AG04450 (cell line): Measurements from ENCODE around the gene FAM83C. TPM values are rescaled to one million over a fixed set of nuclear protein-coding genes. Genes with fewer than 3 reads are reported as not detected.

Experiments used
- CTCF ChIA-PET: fragments of 300-600, 350-600 bp; formaldehyde crosslinking; extraction: SDS; loops from one replicate; lab custom pipeline; 2022; ENCODE audit warnings: antibody characterized with exemption, inconsistent platforms; lab: Charles Lee
- POLR2A ChIA-PET: fragments of 350-600 bp; formaldehyde crosslinking; extraction: SDS; loops from one replicate; lab custom pipeline; 2021; ENCODE audit warnings: antibody characterized with exemption, inconsistent platforms; lab: Yijun Ruan, JAX
- DNase-seq: peaks from one replicate; pipeline ENCODE4 v3.0.0-alpha.2; 2011; ENCODE audit warnings: low read depth, low spot score
- H3K27ac ChIP-seq: one replicate; pipeline ENCODE4 v1.5.1; 2012; ENCODE audit warnings: low read depth, low read length, control low read depth
- H3K27me3 ChIP-seq: one replicate; pipeline ENCODE4 v1.6.0; 2012; ENCODE audit warnings: low read length; ENCODE audit not compliant: control insufficient read depth, insufficient read depth
- H3K4me3 ChIP-seq: 2 replicates; pipeline ENCODE4 v1.5.1; 2011; ENCODE audit warnings: mild to moderate bottlenecking, low read depth, low read length, control low read depth
- H3K9me3 ChIP-seq: 2 replicates; pipeline ENCODE4 v1.5.1; 2012; ENCODE audit warnings: low read length; ENCODE audit not compliant: control insufficient read depth, insufficient read depth
- polyA plus RNA-seq: library from polyadenylated mRNA; depleted of rRNA; stranded (reverse); fragments of >200 nt; gene quantifications from 2 replicates; pipeline ENCODE4 v1.2.3, GENCODE V29; 2011
- TF ChIP-seq, protein P1 (sequence below): IDR thresholded peaks from 2 replicates; pipeline ENCODE4 v1.5.1; 2011; ENCODE audit warnings: low read depth, low read length, control low read depth, inconsistent platforms

FAM83C gene
- polyA plus RNA-seq, 1 experiment: not detected

DNA sequence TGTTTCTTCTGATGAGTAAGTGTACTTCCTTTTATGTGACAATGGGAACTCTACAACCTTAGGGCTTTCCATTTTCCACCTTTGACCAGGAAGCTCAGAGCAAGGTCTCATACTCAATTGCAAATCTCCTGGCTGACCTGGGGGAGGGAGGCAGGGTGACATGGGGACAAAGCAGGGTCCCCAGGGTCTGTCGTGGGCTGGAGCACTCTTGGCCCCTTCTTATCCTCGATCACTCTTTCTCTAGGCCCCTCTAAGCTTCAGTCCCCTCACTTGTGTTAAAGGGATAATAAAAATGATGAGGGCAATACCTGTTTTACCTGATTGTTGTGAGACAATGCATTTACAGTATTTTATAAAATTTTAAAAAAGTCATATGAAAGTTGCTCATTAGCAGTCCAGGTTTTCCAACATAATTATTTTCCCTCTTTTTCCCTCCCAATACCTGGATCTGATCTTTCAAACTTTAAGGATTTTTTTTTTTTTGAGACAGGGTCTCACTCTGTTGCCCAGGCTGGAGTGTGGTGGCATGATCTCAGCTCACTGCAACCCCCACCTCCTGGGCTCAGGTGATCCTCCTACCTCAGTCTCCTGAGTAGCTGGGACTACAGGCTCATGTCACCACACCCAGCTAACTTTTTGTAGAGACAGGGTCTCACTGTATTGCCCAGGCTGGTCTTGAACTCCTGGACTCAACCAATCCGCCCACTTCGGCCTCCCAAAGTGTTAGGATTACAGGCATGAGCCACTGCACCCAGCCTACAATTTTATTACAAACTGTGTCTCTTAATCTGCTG, 8.4 kb upstream of the FAM83C start:
- no peak overlapping the region for H3K27ac ChIP-seq
- ChIA-PET CTCF (interaction anchor here (0.7 to 7.1 kb wide), 4 partner anchors 53 to 153 kb away, joined by 3 to 120 read pairs (median 40); partner anchors contain the start of gene GDF5), POLR2A (interaction anchor here (0.6 kb wide), 1 partner anchor 147 kb away, joined by 4 read pairs; no protein-coding TSS in a partner anchor)
- DNase-seq: no peak
- no peaks in the 10 kb centered on the region for H3K9me3 ChIP-seq
- TF ChIP-seq, protein P1, sequence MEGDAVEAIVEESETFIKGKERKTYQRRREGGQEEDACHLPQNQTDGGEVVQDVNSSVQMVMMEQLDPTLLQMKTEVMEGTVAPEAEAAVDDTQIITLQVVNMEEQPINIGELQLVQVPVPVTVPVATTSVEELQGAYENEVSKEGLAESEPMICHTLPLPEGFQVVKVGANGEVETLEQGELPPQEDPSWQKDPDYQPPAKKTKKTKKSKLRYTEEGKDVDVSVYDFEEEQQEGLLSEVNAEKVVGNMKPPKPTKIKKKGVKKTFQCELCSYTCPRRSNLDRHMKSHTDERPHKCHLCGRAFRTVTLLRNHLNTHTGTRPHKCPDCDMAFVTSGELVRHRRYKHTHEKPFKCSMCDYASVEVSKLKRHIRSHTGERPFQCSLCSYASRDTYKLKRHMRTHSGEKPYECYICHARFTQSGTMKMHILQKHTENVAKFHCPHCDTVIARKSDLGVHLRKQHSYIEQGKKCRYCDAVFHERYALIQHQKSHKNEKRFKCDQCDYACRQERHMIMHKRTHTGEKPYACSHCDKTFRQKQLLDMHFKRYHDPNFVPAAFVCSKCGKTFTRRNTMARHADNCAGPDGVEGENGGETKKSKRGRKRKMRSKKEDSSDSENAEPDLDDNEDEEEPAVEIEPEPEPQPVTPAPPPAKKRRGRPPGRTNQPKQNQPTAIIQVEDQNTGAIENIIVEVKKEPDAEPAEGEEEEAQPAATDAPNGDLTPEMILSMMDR: no peak
- H3K4me3 ChIP-seq: no peak overlapping the region
- no peaks in the 10 kb centered on the region for H3K27me3 ChIP-seq

- TF ChIP-seq, protein P1: no peak
- H3K4me3 ChIP-seq: no peak overlapping the region
- no peaks in the 10 kb centered on the region for H3K9me3 ChIP-seq
- no peak overlapping the region for H3K27ac ChIP-seq
- ChIA-PET CTCF (interaction anchor here (0.7 to 0.9 kb wide), 2 partner anchors 140 to 148 kb away, joined by 3 read pairs; no protein-coding TSS in a partner anchor), POLR2A (no interaction called here)
- no peaks in the 10 kb centered on the region for H3K27me3 ChIP-seq
- no peak for DNase-seq
These were observed 7.6 kb upstream of the FAM83C start for GRCh38 chr20:35299780-35300179.

DNA sequence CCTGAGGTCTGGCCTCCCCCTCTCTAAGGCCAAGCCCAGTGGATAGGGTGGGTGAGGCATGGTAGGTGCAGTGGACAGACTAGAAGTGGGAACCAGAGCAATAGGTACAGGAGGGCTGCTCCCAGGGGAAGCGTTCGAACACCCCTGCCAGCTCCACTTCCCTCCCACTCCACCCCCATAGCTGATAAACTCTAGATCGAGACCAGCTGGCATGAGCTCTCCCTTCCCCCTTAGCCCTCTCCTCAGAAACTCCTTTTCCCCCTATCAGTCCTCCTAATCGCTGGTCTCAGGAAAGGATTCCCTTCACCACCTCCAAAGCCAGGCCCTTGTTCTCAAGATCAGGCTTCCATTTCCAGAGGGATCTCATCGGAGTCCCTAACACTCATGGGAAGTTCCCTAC, 6.0 kb upstream of the FAM83C start:
- ChIA-PET POLR2A (no interaction called here), CTCF (interaction anchor here (1.1 to 1.4 kb wide), 2 partner anchors 141 to 149 kb away, joined by 4 to 9 read pairs; no protein-coding TSS in a partner anchor)
- no peak for DNase-seq

GRCh38 chr20:35297740-35298139, 5.5 kb upstream of the FAM83C start:
- CTCF ChIA-PET: interaction anchor here (0.6 to 1.4 kb wide), 2 partner anchors 90 to 142 kb away, joined by 4 to 9 read pairs; no protein-coding TSS in a partner anchor
- no peak for DNase-seq
- Histone ChIP-seq H3K27ac (no peak overlapping the region), H3K9me3 (no peaks in the 10 kb centered on the region), H3K27me3 (no peaks in the 10 kb centered on the region), H3K4me3 (no peak overlapping the region)
- POLR2A ChIA-PET: no interaction called here
- TF ChIP-seq, protein P1: no peak

More for the DNA sequence above, 6.0 kb upstream of the FAM83C start:
- H3K27me3 ChIP-seq: no peaks in the 10 kb centered on the region
- H3K4me3 ChIP-seq: no peak overlapping the region
- no peak overlapping the region for H3K27ac ChIP-seq
- TF ChIP-seq, protein P1: no peak
- no peaks in the 10 kb centered on the region for H3K9me3 ChIP-seq

DNA sequence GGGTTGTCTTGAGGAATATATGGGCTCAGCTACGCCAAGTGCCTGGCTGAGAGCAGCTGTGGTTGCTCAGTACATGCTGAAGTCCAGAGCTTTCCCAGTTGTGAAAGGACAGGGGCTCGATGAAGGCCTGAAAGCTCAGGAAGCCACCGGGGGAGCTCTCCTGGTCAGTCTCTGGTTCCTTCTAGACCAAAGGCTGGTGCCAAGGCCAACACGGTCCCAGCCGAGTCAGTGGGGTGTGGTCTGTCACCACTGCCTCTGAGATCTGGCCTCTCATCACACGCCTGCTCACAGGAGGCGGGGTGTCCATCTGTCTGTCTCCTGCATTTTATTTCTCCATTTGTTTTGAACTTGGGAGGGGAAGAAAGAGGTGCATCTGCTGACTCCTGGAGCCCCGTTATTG, 4.9 kb upstream of the FAM83C start:
- TF ChIP-seq, protein P1: no peak
- DNase-seq: no peak
- CTCF ChIA-PET: interaction anchor here (0.6 to 1.4 kb wide), 3 partner anchors 10 to 143 kb away, joined by 4 to 9 read pairs (median 4); no protein-coding TSS in a partner anchor
- H3K27ac ChIP-seq: no peak overlapping the region
- no peaks in the 10 kb centered on the region for H3K27me3 ChIP-seq
- no peak overlapping the region for H3K4me3 ChIP-seq
- no peaks in the 10 kb centered on the region for H3K9me3 ChIP-seq
- POLR2A ChIA-PET: interaction anchor here (0.6 to 1.1 kb wide), 2 partner anchors 9 to 260 kb away, joined by 3 to 10 read pairs; no protein-coding TSS in a partner anchor
